GM21390 (cell line): Measurements from ENCODE around the gene CFAP45.
A peak's percentile ranks its signal among the peaks of the same experiment; 100 is the strongest.

Source experiments
- ATAC-seq: cut with Tn5 transposase; IDR thresholded peaks from one replicate; pipeline ENCODE4 v1.9.1; 2021; ENCODE audit not compliant: unreplicated experiment

CFAP45 gene

GRCh38 chr1:159924025-159924790, 24.2 kb upstream of the CFAP45 start:
- no peak for ATAC-seq

- peak; percentile 38 for ATAC-seq
Measured at GRCh38 chr1:159923203-159924024, 23.4 kb upstream of the CFAP45 start.

- no peak for ATAC-seq
Measured at GRCh38 chr1:159922511-159923202, 22.7 kb upstream of the CFAP45 start.

GRCh38 chr1:159921700-159922504, 21.9 kb upstream of the CFAP45 start:
- ATAC-seq: no peak

- ATAC-seq: peak; percentile 24
Measured at GRCh38 chr1:159921251-159921650, 21.3 kb upstream of the CFAP45 start.

- no peak for ATAC-seq
Measured at GRCh38 chr1:159920651-159921050, 20.7 kb upstream of the CFAP45 start.

GRCh38 chr1:159920202-159920601, 20.2 kb upstream of the CFAP45 start:
- ATAC-seq: no peak

- ATAC-seq: no peak
Measured at GRCh38 chr1:159919236-159919865, 19.4 kb upstream of the CFAP45 start.

GRCh38 chr1:159918352-159919200, 18.6 kb upstream of the CFAP45 start:
- no peak for ATAC-seq

- no peak for ATAC-seq
Measured at GRCh38 chr1:159917533-159918351, 17.8 kb upstream of the CFAP45 start.

GRCh38 chr1:159916242-159917051, 16.5 kb upstream of the CFAP45 start:
- no peak for ATAC-seq

GRCh38 chr1:159915571-159916241, 15.7 kb upstream of the CFAP45 start:
- no peak for ATAC-seq

- no peak for ATAC-seq
Measured at GRCh38 chr1:159914252-159915018, 14.5 kb upstream of the CFAP45 start.

GRCh38 chr1:159913451-159914192, 13.7 kb upstream of the CFAP45 start:
- no peak for ATAC-seq

GRCh38 chr1:159911326-159912070, 11.5 kb upstream of the CFAP45 start:
- no peak for ATAC-seq
